HG03103 (cell line): ENCODE data around the gene AACS.
"Not testable (repeated sequence)": the region's sequence is repeated elsewhere in the genome, so short reads cannot be mapped to it uniquely, and the experiment has no call there.

Experiments used
- ATAC-seq: cut with Tn5 transposase; IDR thresholded peaks from one replicate; pipeline ENCODE4 v1.9.1; 2021; ENCODE audit warnings: low read depth; ENCODE audit not compliant: unreplicated experiment

Gene AACS

GRCh38 chr12:125090437-125090836, 25.2 kb downstream of the AACS start:
- ATAC-seq = no peak

DNA sequence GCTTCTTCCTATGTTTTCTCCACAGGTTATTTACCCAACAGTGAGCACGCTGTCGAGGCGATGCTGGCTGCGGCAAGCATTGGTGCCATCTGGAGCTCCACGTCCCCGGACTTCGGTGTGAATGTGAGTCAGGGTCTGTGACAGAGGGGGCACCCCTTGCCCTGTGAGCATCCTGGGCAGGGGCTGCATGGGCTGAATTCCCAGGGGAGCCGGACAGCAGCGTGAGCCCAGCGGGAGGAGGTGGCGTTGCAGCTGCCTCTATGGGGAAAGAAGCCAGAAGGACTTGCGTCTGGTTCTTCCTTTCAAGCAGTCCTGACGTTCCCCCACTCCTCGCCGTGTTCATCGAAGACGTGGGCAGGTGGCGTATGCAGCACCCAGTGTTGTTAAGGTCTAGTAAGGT, 26.2 kb downstream of the AACS start:
- ATAC-seq = no peak

DNA sequence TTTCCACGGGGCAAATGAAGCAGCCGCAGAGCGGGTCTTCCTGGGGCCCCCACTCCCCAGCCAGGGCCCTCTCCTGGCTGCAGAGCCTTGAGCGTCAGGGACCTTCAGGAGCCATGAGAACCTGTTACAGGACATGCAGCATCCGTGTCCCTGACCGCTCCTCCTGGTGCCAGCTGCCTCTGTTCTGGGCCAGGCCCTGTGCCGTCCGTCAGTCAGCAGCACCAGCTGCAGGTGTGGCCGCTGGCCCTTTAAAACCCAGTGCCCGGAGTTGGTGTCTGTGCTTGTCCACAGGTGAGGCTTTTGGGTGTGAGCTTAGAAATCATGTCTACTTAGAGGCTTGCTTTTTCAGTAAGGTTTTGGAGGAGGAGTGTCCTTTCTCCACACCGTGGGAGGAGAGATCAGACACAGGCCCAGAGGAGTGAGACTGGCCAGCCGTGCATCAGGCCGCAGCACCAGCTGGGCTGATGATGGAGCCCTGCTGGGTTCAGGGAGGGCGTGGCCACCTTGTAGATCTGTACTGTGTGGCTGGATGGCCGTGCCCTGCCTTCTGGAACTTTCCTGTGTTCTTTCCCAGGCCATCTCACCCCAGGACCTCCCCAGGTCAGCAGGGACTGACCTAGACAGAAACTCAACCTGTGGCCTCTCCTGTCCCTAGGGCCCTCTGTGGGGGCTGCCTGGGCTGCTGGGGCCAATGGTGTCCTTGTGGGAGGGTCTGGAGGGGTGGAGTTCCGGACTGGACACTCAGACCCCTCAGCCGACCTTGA, 27.1 kb downstream of the AACS start:
- ATAC-seq = no peak

GRCh38 chr12:125092872-125093680, 27.8 kb downstream of the AACS start:
- no peak for ATAC-seq

DNA sequence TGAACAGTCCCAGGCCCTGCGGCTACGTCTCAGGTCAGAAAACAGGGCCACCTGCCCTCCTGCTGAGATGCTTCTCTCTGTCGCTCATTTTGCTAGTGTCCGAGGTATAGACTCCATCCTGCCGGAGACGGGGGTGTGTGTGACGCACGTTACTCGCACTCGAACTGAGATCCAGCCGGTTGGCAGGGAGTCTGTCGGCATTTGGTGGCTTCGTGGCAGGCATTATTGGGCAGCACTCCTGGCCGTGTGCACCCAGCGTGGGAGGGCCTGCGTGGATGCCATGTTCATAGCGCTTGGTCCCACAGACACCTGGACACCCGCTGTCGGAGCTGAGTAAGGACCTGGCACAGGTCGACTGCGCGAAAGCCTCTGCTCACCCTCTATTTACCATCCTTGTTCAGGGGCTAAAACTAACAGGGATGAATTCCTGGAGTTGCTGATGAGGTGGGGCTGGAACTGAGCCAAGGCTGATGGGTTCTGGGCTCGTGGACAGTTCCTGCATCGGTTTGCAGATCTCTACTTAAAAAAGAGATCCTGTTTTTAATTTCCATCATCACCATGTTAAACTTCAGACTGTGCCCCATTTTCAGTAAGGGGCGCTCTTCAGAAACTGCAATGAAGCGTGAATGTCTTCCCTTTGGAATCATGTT, 28.6 kb downstream of the AACS start:
- no peak for ATAC-seq

DNA sequence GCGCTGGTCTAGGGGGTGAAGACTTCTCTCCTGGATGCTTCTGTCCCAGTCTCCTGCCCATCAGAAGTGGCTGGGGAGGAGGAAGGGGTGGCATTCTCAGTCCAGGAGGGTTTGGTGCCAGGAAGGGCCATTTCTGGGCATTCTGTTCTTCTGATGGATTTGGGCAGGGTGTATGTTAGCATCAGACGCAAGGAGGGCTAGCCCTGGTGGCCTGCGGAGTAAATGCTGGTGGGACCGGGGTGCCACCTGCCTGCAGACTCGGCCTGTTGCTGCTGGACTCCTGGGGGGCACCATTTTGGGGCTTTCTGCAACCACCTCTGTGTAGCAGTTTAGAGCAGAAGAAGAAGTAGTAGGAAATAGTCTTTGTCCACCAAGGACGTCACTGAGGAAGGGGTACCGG, 31.7 kb downstream of the AACS start:
- no peak for ATAC-seq

DNA sequence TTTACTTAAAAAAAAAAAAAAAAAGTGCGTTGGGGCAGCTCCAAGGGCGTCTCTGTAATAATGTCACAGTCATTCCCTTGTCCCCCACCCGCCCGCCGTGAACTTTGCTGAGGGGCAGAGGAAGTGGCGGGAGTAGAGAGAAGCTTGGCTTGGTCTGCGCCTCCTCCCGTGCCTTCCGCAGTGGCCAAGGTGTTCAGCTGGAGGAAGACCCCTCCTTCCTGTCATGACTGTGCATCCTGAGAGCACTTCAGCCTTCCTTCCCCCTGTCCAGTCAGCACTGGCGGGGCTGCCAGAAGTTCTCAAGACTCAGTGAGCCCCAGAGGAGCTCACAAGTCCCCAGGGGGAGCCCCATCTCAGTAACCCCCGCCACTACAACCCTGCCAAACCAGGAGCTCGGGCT, 32.2 kb downstream of the AACS start:
- ATAC-seq = no peak

DNA sequence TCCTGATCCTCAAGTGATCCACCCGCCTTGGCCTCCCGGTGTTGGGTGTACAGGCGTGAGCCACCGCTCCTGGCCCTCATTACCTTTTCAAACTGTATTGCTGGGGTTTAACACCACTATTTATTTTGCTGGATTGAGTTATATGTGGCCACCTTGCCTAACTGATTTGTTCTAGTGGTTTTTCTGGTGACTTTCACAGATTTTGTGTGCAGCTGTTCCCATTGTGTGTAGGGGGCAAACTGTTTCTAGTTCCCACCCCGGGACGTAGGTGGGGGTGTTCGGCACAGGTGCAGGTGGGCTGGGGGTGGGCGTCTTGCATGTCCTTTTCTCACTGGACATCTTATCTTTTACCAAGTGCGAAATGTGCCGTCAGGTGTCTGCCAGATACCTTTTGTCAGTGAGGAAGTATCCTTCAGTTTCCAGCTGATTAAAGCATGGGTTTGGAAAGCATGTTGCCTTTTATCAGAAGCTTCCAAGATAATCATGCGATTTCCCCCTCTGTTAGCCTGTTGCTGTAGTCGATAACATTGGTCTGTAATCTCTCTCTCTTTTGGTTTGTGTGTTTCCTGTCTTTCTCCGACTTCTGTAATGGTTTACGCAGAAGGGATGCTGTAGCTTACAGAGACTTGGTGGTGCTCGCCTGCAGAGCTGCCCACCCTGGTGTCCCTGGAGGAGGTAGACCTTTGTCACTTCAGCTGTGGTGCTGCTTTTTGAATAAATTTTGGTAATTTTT, 33.6 kb downstream of the AACS start:
- no peak for ATAC-seq

- ATAC-seq = no peak
These were observed 34.2 kb downstream of the AACS start for GRCh38 chr12:125099409-125099782.

GRCh38 chr12:125100551-125101434, 35.6 kb downstream of the AACS start:
- no peak for ATAC-seq

DNA sequence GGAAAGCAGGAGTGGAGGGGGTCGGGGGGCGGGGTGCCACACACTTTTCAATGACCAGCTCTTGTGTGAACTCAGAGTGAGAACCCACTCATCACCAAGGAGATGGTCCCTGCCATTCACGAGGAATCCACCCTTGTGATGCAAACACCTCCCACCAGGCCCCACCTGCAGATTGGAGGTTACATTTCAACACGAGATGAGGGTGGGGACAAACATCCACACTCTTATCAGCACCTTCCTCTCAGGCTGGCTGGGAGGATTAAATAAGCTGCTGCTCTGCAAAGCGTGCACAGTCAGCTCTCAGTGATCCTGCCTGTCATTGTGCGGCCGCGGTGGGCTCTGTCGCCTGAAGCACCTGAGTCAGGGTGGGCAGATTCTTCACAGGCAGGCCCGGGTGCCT, 39.7 kb downstream of the AACS start:
- no peak for ATAC-seq

DNA sequence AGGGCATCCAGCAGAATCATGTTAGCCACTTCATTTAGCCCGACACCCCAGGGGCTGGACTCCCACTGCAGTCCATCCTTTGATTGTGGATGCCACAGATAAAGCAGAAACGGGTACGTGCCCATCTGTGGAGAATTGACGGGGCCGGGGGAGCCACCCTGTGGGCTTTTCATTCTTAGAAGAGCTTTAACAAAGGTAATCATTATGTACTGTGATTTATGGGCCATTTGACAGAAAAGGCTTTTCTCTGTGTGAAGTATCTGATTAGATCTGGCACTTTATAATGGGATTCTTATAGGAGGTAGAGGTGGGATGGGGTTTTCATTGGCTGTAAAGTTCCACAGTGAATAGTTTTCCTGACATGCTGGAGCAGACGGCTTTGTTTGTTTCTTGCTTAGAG, 40.4 kb downstream of the AACS start:
- no peak for ATAC-seq

GRCh38 chr12:125110641-125111360, 45.6 kb downstream of the AACS start:
- no peak for ATAC-seq

- ATAC-seq = no peak
These were observed 46.2 kb downstream of the AACS start for GRCh38 chr12:125111403-125111802.

GRCh38 chr12:125112614-125113013, 47.4 kb downstream of the AACS start:
- ATAC-seq = not testable (repeated sequence)

GRCh38 chr12:125113263-125113662, 48.0 kb downstream of the AACS start:
- no peak for ATAC-seq

DNA sequence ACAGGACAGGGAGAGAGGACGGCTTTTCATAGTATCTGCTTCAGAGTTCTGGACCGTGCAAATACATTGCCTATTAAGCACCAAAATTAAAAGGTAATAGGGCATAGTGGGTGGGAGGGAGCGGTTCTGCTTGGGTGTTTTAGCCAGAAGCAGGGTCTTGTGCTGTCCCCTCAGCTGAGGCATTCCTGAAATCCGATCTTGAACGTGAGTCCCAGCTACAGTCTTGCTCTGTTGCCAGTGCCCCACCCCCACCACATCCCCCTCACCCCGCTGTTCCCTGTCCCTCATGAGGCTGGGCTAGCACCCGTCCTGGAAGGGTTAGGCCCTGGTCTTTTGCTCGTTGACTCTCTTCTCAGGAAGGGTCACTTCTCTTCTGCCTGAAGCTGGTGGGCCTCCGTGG, 48.6 kb downstream of the AACS start:
- ATAC-seq = no peak

DNA sequence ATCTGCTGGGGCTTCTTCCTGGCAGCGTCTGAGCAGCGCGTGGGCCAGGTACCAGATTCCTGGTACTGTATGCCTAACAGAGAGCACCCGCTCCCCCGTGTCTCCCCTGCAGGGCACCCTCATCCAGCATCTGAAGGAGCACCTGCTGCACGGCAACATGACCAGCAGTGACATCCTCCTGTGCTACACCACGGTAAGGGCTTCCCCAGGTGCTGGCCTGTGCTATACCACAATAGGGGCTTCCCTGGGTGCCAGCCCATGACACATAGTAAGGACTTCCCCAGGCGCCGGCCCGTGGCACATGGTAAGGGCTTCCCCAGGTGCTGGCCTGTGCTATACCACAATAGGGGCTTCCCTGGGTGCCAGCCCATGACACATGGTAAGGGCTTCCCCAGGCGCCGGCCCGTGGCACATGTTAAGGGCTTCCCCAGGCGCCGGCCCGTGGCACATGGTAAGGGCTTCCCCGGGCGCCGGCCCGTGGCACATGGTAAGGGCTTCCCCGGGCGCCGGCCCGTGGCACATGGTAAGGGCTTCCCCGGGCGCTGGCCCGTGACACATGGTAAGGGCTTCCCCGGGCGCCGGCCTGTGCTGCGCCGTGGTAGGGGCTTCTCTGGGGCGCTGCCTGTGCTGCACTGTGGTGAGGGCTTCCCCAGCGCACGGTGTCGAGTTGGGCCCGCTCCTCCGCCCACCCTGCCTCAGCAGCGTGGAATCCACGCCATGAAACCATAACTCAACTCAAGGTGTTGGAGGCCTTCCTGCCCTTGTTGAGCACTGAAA, 49.3 kb downstream of the AACS start:
- no peak for ATAC-seq

DNA sequence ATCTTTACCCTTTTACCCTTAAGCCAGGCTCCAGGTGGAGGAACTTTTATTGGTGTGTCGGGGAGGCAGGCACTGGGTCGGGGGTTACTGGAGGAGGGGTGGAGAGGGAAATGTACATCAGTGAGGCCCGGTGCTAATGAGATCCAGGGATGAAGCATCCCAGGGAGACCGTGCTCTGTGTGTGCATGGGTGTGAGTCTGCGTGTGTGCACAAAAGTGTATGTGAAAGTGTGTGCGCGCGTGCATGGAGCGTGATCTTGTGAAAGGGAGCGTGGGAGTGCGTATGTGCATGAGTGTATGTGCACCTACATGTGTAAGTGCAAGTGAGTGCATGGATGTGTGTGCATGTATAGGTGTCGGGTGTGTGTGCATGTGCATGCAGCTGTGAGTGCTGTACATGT, 55.3 kb downstream of the AACS start:
- ATAC-seq = no peak
